Mucosa of stomach (tissue), 1 donor: ENCODE measurements around the gene ACER3.
"Not testable (repeated sequence)": the region's sequence is repeated elsewhere in the genome, so short reads cannot be mapped to it uniquely, and the experiment has no call there.

Source experiments
- H3K27me3 ChIP-seq: one replicate; pipeline ENCODE4 v1.7.0; 2013; ENCODE audit warnings: mild to moderate bottlenecking, low read length; ENCODE audit not compliant: control insufficient read depth, insufficient read depth
- H3K36me3 ChIP-seq: one replicate; pipeline ENCODE4 v1.7.0; 2013; ENCODE audit warnings: low read length; ENCODE audit not compliant: control insufficient read depth, insufficient read depth
- H3K4me1 ChIP-seq: one replicate; pipeline ENCODE4 v1.7.0; 2013; ENCODE audit warnings: mild to moderate bottlenecking, low read length; ENCODE audit not compliant: control insufficient read depth, insufficient read depth
- H3K4me3 ChIP-seq: one replicate; pipeline ENCODE4 v1.7.0; 2013; ENCODE audit warnings: low read length
- H3K9ac ChIP-seq: one replicate; pipeline ENCODE4 v1.7.0; 2013; ENCODE audit warnings: mild to moderate bottlenecking, low read length, moderate library complexity
- H3K9me3 ChIP-seq: one replicate; pipeline ENCODE4 v1.7.0; 2013; ENCODE audit warnings: mild to moderate bottlenecking, low read length, moderate library complexity; ENCODE audit not compliant: control insufficient read depth
- donor health status: Pancreatic carcinoma.

ACER3 gene

GRCh38 chr11:77039491-77040400 lies 179.0 kb downstream of the ACER3 start:
- no peak overlapping the region for H3K4me3 ChIP-seq
- no peaks in the 10 kb centered on the region for H3K36me3 ChIP-seq
- peaks cover 19% of the 10 kb centered on the region for H3K27me3 ChIP-seq
- H3K9me3 ChIP-seq, result no peaks in the 10 kb centered on the region
- H3K9ac ChIP-seq, result peak overlapping the region; percentile 15
- peaks cover 27% of the 10 kb centered on the region for H3K4me1 ChIP-seq

GRCh38 chr11:77040401-77040777 lies 179.7 kb downstream of the ACER3 start:
- H3K4me1 ChIP-seq, result peaks cover 21% of the 10 kb centered on the region
- H3K27me3 ChIP-seq, result peaks cover 19% of the 10 kb centered on the region
- H3K36me3 ChIP-seq, result no peaks in the 10 kb centered on the region
- H3K9ac ChIP-seq, result no peak overlapping the region
- no peaks in the 10 kb centered on the region for H3K9me3 ChIP-seq
- no peak overlapping the region for H3K4me3 ChIP-seq

GRCh38 chr11:77040889-77041288 lies 180.2 kb downstream of the ACER3 start:
- peaks cover 21% of the 10 kb centered on the region for H3K27me3 ChIP-seq
- peaks cover 18% of the 10 kb centered on the region for H3K4me1 ChIP-seq
- H3K4me3 ChIP-seq, result no peak overlapping the region
- H3K9me3 ChIP-seq, result no peaks in the 10 kb centered on the region
- H3K36me3 ChIP-seq, result no peaks in the 10 kb centered on the region
- H3K9ac ChIP-seq, result no peak overlapping the region

- Histone ChIP-seq H3K9me3 (no peaks in the 10 kb centered on the region), H3K4me3 (no peak overlapping the region), H3K9ac (no peak overlapping the region), H3K4me1 (peaks cover 8% of the 10 kb centered on the region), H3K36me3 (no peaks in the 10 kb centered on the region), H3K27me3 (peaks cover 24% of the 10 kb centered on the region)
Measured at GRCh38 chr11:77042111-77042726, 181.5 kb downstream of the ACER3 start.

- H3K27me3 ChIP-seq, result peaks cover 20% of the 10 kb centered on the region
- no peak overlapping the region for H3K4me3 ChIP-seq
- H3K9me3 ChIP-seq, result no peaks in the 10 kb centered on the region
- H3K36me3 ChIP-seq, result no peaks in the 10 kb centered on the region
- H3K4me1 ChIP-seq, result peaks cover 16% of the 10 kb centered on the region
- no peak overlapping the region for H3K9ac ChIP-seq
Measured at GRCh38 chr11:77044356-77044755, 183.6 kb downstream of the ACER3 start.

GRCh38 chr11:77044886-77045285 lies 184.2 kb downstream of the ACER3 start:
- H3K9ac ChIP-seq, result no peak overlapping the region
- peaks cover 15% of the 10 kb centered on the region for H3K4me1 ChIP-seq
- H3K27me3 ChIP-seq, result peaks cover 15% of the 10 kb centered on the region
- H3K36me3 ChIP-seq, result no peaks in the 10 kb centered on the region
- no peak overlapping the region for H3K4me3 ChIP-seq
- H3K9me3 ChIP-seq, result no peaks in the 10 kb centered on the region

GRCh38 chr11:77046060-77046501 lies 185.4 kb downstream of the ACER3 start:
- Histone ChIP-seq H3K9ac (no peak overlapping the region), H3K4me3 (no peak overlapping the region), H3K27me3 (peaks cover 5% of the 10 kb centered on the region), H3K4me1 (peaks cover 15% of the 10 kb centered on the region), H3K36me3 (no peaks in the 10 kb centered on the region), H3K9me3 (no peaks in the 10 kb centered on the region)

- Histone ChIP-seq H3K27me3 (peaks cover 5% of the 10 kb centered on the region), H3K9me3 (no peaks in the 10 kb centered on the region), H3K4me3 (no peak overlapping the region), H3K4me1 (peaks cover 15% of the 10 kb centered on the region), H3K36me3 (no peaks in the 10 kb centered on the region), H3K9ac (peak overlapping the region; percentile 44)
Measured at GRCh38 chr11:77047007-77047927, 186.5 kb downstream of the ACER3 start.

- H3K9me3 ChIP-seq, H3K9ac ChIP-seq, H3K4me3 ChIP-seq, H3K27me3 ChIP-seq, H3K36me3 ChIP-seq: not testable (repeated sequence)
- peaks cover 15% of the 10 kb centered on the region for H3K4me1 ChIP-seq
Measured at GRCh38 chr11:77047928-77048446, 187.3 kb downstream of the ACER3 start.

- peak overlapping the region; percentile 50 for H3K9ac ChIP-seq
Measured at GRCh38 chr11:77049026-77049425, 188.3 kb downstream of the ACER3 start.

GRCh38 chr11:77051511-77051910 lies 190.8 kb downstream of the ACER3 start:
- no peak overlapping the region for H3K9ac ChIP-seq

More at GRCh38 chr11:77049026-77049425, 188.3 kb downstream of the ACER3 start:
- Histone ChIP-seq H3K36me3 (no peaks in the 10 kb centered on the region), H3K4me1 (peaks cover 15% of the 10 kb centered on the region), H3K9me3 (no peaks in the 10 kb centered on the region), H3K27me3 (peaks cover 5% of the 10 kb centered on the region), H3K4me3 (no peak overlapping the region)

More at GRCh38 chr11:77051511-77051910, 190.8 kb downstream of the ACER3 start:
- no peaks in the 10 kb centered on the region for H3K27me3 ChIP-seq
- no peaks in the 10 kb centered on the region for H3K36me3 ChIP-seq
- H3K4me3 ChIP-seq, result no peak overlapping the region
- peaks cover 15% of the 10 kb centered on the region for H3K4me1 ChIP-seq
- H3K9me3 ChIP-seq, result peaks cover 7% of the 10 kb centered on the region
